GM08714 (cell line): ENCODE data around the gene TXNDC15.
"Not testable (repeated sequence)": the region's sequence is repeated elsewhere in the genome, so short reads cannot be mapped to it uniquely, and the experiment has no call there.

ENCODE experiments used
- H3K4me3 ChIP-seq: fragments of 200-500 bp; sonication (Bioruptor generic); 2 replicates; pipeline ENCODE4 v1.5.1; 2014; ENCODE audit warnings: mild to moderate bottlenecking, low read length, inconsistent platforms
- ZNF274 ChIP-seq: IDR thresholded peaks from 2 replicates; pipeline ENCODE4 v1.6.1; 2012; ENCODE audit warnings: mild to moderate bottlenecking, low read depth, low read length

Gene TXNDC15

DNA sequence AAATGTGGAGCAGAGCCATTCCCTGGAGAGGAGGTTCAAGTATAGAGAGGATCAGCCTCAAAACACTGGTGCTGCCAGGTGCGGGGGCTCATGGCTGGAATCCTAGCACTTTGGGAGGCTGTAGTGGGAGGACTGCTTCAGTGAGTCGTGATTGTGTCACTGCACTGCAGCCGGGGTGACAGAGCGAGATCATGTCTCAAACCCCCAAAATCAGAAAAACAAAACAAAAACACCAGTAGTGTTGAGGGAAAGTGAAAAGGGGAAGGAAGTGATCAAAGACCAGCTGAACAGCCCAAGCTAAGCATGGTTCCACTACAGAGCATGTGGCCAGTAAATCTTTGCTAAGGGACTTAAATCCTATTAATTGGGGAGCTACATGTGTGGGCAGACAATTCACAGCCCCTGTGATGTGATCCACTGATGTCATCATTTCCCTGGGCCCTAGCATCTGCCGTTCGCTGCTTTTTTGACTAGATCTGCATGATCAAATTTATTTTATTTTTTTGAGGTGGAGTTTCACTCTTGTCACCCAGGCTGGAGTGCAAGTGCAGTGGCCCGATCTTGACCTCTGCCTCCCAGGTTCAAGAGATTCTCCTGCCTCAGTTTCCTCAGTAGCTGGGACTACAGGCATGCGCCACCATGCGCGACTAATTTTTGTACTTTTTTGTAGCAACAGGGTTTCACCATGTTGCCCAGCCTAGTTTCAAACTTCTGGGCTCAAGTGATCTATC, 28.1 kb downstream of the TXNDC15 start:
- no peak for TF ChIP-seq ZNF274
- no peak overlapping the region for H3K4me3 ChIP-seq

DNA sequence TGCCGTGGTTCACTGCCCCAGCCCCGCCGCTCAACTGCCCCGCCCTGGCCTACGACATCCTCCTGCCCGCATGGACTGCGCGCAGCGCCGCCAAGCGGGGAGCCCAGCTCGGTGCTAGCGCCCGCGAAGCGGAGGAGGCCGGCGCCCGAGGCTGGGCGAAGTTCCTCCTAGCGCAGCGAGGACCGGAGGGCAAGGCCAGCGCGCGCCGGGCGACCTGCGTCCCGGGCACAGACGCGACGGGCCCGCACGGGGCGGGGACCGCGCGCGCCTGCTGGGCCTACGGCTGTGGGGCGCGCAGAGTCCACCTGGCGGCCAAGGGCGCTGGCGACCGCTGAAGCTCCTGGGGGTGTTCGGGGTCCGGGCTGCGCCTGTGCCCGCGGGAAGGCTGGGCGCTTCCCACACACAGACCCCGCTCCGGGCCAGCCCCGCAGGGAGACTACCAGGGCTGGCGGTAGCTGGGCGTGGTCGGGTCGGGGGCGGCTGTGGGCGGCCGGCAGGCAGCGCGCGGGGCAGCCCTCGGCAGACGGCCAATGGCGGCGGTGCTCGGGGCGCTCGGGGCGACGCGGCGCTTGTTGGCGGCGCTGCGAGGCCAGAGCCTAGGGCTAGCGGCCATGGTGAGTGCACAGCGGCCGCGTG, 30.6 kb downstream of the TXNDC15 start, which contains the start of gene PCBD2:
Gene PCBD2, plus strand, starts transcription at position 522 of the 636 bp plus-strand sequence. Its CDS starts 9 bp downstream, at position 531.
- no peak for TF ChIP-seq ZNF274
- peak within 1 kb of the TSS; percentile 96 for H3K4me3 ChIP-seq

DNA sequence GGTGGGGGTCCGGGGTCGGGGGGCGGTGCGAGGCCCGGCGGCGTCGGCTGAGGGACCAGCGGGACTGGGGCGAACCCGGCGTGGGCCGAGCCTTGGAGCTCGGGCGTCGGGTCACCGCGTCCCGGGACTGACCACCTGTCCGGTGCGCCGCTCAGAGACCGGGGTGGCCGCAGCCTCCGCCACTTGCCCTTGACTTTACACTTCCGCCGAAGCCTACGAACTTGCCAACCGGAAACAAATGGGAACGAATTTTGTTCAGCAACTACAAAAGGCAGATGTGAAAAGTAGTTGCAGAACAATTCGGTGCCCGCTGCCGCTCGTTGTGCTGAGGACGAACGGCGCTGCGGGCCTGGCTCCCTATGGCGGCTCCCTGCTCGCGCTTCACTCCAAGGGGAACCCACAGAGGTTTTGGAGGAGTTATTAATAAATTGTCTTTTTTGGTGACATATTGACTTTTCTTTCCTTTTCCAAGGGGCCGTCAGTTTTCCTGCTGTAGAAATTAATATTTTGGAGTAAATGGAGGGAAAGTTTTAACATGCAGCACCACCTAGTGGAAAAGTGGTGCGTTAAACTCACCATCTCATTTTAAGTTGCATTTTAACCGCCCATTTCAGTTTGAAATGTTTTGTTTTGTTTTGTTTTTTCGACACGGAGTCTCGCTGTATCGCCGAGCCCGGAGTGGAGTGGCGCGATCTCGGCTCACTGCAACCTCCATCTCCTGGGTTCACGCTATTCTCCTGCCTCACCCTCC, 31.2 kb downstream of the TXNDC15 start:
- peak overlapping the region; percentile 96 for H3K4me3 ChIP-seq
- no peak for TF ChIP-seq ZNF274

DNA sequence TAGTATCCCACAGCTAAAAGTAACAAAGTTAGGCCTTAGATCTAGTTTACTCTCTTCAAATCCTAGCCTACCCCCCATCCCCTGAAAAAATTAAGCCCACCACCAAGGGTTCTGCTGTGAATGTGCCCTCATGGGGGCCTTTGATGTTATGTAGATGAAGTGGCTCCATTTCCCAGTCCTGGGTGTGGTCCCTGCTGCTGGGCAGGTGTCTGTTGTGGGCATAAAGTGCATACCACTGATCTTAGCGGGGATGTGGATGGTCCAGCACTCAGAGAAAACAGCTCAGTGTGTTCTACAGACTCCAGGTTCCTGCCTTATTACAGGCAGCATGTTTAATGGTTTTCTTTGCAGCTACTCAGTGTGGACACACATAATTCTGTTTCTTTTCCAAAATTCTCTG, 32.6 kb downstream of the TXNDC15 start:
- no peak overlapping the region for H3K4me3 ChIP-seq
- TF ChIP-seq ZNF274 = no peak

DNA sequence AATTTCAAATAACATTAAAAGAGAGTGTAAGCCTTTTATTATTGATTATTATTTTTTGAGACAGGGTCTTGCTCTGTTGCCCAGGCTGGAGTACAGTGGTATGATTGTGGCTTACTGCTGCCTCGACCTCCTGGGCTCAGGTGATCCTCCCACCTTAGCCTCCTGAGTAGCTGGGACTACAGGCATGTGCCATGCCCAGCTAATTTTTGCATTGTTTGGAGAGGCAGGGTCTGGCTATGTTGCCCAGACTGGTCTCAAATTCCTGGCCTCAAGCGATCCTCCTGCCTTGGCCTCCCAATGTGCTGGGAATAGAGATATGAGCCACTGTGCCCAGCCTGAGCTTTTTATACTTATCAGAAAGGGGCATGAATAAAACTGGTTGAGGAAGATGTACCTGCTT, 36.6 kb downstream of the TXNDC15 start:
- H3K4me3 ChIP-seq = not testable (repeated sequence)

DNA sequence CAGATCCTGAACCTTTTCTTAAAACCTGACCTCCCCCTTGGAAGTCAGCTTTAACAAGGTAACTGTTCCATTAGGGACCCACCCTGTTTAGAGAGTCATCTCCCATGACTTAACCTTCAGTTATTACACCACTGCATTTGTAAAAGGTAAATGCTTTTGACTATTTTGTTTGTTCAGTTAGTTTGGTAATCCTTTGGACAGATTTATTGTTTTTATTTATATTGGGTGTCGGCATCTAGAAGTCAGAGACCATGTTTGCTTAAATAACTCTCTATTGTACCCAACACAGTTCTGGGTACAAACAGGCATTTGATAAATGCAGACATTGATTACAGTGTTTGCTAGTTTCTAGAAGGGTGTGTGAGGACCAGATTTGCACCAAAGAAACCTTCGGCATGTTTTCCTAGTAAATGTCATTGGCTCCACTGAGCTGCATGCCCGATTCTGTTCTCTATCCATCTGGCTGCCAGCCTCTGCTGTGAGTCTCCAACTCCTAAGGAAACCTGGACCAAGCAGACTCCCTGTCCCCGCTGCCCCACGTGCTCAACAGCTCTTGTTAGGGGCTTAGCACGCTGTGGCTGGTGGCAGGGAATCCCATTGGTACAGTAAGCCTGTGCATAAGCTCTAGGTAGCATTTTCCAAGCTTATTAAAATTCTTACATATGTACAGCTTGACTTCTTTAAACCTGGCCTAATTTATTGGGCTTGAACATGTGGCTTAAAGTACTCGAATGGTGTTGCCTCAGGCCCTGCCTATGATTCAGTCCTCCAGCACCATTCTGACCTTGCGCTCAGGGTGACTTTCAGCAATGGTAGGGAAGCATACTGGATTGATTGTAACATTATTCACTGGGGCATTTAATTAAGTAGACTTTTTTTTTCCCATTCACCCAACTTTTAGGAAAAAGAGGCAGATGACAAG, 37.4 kb downstream of the TXNDC15 start:
- no peak for TF ChIP-seq ZNF274
- H3K4me3 ChIP-seq = no peak overlapping the region

DNA sequence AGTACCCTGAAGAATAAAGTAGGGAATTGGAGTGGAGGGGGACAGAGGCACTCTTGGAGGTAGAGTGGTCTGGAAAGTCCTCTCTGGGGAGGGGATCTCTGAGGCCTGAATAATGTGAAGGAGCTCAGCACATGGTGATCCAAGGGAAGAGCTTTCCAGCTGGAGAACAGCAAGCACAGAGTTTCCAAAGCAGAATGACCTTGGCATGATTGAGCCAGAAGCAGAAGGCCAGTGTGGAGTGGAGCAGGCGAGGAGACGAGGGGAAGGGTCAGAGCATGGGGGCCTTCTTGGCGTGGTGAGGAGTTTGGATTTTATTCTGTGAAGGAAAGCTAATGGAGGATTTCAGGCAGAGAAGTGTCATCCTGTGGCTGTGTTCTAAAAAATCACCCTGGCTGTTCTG, 39.1 kb downstream of the TXNDC15 start:
- no peak overlapping the region for H3K4me3 ChIP-seq
- TF ChIP-seq ZNF274 = no peak

DNA sequence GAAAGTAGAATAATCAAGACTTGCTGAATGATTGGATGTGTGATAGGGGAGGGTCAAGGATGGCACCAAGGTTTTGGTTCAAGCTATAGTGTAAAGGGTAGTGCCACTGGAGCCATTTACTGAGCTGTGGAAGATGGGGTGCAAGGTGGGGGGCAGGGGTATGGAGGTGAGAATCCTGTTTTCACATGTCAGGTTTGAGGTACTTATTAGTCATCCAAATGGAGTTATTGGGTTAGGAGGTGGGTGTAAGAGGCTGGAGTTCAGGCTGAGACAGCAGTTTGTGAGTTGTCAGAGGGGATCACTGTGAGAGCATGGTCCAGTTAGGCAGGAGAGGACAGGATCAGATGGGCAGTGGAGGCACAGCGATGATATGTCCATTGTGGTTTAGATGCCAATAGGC, 39.6 kb downstream of the TXNDC15 start:
- H3K4me3 ChIP-seq = no peak overlapping the region
- TF ChIP-seq ZNF274 = no peak

DNA sequence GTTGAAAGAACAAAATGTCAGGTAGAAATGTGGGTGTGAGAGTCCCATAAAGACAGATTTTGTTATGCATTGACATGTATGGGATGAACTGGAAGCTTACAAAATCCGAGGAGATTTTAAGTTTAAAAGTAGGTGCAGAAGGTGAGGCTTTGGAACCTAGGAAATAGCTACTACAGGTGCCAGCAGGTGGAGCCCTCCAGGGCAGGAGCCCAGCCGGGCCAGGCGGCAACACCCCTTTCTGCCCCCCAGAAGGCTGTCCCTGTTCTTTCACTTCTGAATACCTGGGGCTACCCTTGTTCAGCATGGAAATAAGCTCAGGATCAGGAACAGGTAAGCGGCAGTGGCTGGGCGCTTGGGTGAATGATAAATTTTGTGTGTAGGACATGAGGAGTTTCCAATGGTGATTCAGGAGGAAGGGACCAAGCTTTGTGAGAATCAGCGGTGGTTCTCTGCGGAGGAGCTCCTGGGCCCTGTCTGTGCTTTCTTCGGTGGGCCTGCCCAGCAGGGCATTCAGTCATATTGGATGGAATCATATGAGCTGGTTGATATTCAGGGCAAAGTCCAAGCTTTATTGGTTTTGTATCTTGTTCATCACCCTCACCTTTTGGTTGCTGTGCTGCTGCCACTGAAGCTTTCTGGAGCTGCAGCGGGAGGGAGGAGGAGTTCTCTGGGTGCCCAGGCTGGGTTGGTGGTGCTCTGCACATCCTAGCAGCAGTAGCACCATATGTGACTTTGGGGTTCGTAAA, 43.1 kb downstream of the TXNDC15 start:
- no peak for TF ChIP-seq ZNF274
- H3K4me3 ChIP-seq = no peak overlapping the region

DNA sequence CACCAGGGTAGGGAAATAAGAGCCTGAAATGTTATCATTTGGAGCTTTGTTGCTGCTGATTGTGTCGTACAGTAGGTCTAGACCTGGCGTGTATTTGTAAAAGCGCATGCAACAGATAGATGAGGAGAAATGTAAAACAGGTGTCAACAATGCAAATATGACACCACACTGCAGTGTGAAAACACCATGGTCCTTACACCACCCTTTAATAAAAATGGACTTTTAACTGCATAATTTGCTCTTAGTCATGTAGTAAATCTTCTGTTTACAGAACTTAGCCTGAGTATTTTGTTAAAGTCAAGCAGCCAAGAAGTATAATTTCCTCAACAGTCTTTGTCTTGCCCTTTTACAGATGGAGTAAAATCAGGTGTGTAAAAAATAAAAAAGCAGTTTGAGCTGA, 44.7 kb downstream of the TXNDC15 start:
- no peak overlapping the region for H3K4me3 ChIP-seq
- TF ChIP-seq ZNF274 = no peak

DNA sequence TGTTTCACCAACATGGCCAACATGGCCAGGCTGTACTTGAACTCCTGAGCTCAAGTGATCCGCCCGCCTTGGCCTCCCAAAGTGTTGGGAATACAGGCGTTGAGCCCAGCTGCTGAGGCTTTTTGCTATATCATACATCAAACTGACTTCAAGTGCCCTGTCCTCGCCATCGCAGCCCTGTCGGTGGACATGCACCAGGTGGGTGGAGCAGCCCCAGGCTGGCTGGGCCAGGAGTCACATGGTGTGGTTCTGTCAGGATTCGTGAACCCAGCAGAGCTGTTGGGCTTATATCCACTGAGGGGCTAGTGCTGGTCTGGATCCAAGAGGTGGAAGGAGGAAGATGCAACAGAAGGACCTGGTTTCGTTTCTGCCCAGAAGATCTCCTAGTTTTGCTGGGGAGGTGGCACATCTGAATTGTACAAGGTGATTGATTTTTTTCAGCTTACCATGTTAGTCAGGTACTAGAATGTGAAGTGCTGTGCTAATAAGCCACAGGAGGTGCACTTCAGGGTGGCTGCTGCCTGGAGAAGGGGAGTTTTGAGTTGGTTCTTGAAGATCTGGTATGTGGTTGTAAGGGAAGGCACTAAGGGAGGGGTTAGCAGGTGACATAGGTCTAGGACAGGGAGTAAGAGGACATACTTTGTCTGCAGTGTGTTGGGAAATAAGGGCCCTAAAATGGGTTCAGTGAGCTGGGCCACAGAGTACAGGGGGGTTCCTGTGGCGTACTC, 46.8 kb downstream of the TXNDC15 start:
- no peak overlapping the region for H3K4me3 ChIP-seq
- no peak for TF ChIP-seq ZNF274

DNA sequence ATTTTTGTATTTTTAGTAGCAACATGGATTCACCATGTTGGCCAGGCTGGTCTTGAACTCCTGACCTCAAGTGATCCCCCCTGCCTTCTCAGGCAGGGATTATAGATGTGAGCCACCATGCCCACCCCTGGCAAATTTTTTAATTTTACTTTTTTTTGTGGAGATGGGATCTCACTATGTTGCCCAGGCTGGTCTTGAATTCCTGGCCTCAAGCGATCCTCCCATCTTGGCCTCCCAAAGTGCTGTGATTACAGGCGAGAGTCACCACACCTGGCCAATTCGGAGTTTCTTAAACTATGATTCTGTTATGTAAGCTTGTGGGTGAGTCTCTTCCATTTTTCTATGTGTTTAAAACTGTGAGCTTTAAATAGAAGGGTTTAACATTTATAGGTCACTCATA, 58.3 kb downstream of the TXNDC15 start:
- H3K4me3 ChIP-seq = no peak overlapping the region
- TF ChIP-seq ZNF274 = no peak

DNA sequence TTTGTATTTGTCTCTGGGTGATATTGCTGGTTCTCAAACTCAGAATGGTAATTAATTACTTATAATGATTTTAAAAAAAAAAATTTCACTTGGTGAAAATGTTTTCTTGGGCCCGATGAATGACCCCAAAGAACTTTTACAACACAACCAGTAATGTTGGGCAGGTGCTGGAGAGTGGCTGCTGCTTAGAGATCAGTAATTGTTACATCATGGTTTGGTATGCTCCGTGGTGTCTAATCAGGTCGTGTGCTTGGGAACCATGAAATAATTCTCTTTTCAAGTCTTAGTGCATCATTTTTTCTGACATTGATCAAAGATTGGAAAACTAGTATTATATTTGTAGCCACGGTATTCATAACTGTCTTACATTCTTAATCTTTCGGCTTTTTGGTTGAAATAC, 60.0 kb downstream of the TXNDC15 start:
- H3K4me3 ChIP-seq = no peak overlapping the region
- no peak for TF ChIP-seq ZNF274
